Mucosa of stomach (tissue), 1 donor: ENCODE measurements around the gene CEP112.
"Not testable (repeated sequence)": the region's sequence is repeated elsewhere in the genome, so short reads cannot be mapped to it uniquely, and the experiment has no call there.

Experiments
- H3K27me3 ChIP-seq: one replicate; pipeline ENCODE4 v1.7.0; 2013; ENCODE audit warnings: mild to moderate bottlenecking, low read length; ENCODE audit not compliant: control insufficient read depth, insufficient read depth
- H3K36me3 ChIP-seq: one replicate; pipeline ENCODE4 v1.7.0; 2013; ENCODE audit warnings: low read length; ENCODE audit not compliant: control insufficient read depth, insufficient read depth
- H3K4me1 ChIP-seq: one replicate; pipeline ENCODE4 v1.7.0; 2013; ENCODE audit warnings: mild to moderate bottlenecking, low read length; ENCODE audit not compliant: control insufficient read depth, insufficient read depth
- H3K4me3 ChIP-seq: one replicate; pipeline ENCODE4 v1.7.0; 2013; ENCODE audit warnings: low read length
- H3K9ac ChIP-seq: one replicate; pipeline ENCODE4 v1.7.0; 2013; ENCODE audit warnings: mild to moderate bottlenecking, low read length, moderate library complexity
- H3K9me3 ChIP-seq: one replicate; pipeline ENCODE4 v1.7.0; 2013; ENCODE audit warnings: mild to moderate bottlenecking, low read length, moderate library complexity; ENCODE audit not compliant: control insufficient read depth
- donor health status: Pancreatic carcinoma.

Gene CEP112

DNA sequence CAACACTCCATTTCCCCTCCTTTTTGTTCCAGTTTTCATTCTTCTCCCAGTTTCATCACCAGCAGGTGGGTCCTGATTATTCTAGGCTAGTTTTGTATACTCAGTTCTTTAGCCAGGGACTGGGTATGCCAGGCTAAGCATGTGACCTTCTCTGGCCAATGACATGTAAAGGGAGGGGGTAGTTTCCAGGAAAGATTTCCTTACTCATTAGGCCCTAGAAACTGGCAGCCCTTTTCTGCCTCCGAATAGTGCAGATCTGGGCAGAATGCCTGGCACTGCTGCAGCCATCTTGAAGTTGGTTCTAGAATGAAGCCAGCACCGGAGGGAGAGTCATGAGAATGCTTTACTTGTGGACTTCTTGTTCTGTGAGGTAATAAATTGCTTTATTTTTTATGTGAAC lies 503.6 kb downstream of the CEP112 start:
- Histone ChIP-seq H3K4me3 (no peak overlapping the region), H3K9me3 (no peaks in the 10 kb centered on the region), H3K9ac (no peak overlapping the region), H3K36me3 (no peaks in the 10 kb centered on the region), H3K27me3 (no peaks in the 10 kb centered on the region), H3K4me1 (peaks cover 6% of the 10 kb centered on the region)

- no peak overlapping the region for H3K4me3 ChIP-seq
- H3K9ac ChIP-seq, result no peak overlapping the region
- no peaks in the 10 kb centered on the region for H3K27me3 ChIP-seq
- H3K9me3 ChIP-seq, result no peaks in the 10 kb centered on the region
- no peaks in the 10 kb centered on the region for H3K36me3 ChIP-seq
- H3K4me1 ChIP-seq, result peaks cover 6% of the 10 kb centered on the region
Measured at GRCh38 chr17:65685110-65685509, 506.8 kb downstream of the CEP112 start.

- Histone ChIP-seq H3K9me3 (no peaks in the 10 kb centered on the region), H3K36me3 (no peaks in the 10 kb centered on the region)
Measured at GRCh38 chr17:65684631-65685030, 507.3 kb downstream of the CEP112 start.

DNA sequence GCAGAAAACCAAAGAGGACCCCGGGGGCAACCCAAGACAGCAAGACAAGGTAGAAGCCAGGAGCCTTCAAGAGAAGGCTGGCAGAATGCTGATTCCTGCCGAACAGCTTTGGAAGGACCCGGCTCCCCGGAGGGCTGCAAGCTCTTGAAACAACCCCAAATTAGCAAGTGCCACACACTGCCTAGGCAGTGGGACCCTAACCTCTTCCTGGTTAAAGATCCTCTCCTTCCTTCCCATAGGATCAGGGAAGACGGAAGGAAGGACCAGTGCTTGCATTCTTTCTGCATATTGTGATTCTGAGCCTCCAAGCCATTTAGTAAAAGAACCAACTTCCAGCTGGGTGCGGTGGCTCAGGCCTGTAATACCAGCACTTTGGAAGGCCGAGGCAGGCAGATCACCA lies 508.5 kb downstream of the CEP112 start:
- H3K9ac ChIP-seq, result no peak overlapping the region
- H3K4me1 ChIP-seq, result peaks cover 6% of the 10 kb centered on the region
- no peaks in the 10 kb centered on the region for H3K36me3 ChIP-seq
- no peaks in the 10 kb centered on the region for H3K27me3 ChIP-seq
- H3K9me3 ChIP-seq, result no peaks in the 10 kb centered on the region
- no peak overlapping the region for H3K4me3 ChIP-seq

More at GRCh38 chr17:65684631-65685030, 507.3 kb downstream of the CEP112 start:
- Histone ChIP-seq H3K27me3 (no peaks in the 10 kb centered on the region), H3K9ac (no peak overlapping the region), H3K4me3 (no peak overlapping the region), H3K4me1 (peaks cover 6% of the 10 kb centered on the region)

- not testable (repeated sequence) for H3K27me3 ChIP-seq, H3K9ac ChIP-seq, H3K4me1 ChIP-seq, H3K9me3 ChIP-seq, H3K36me3 ChIP-seq, H3K4me3 ChIP-seq
Measured at GRCh38 chr17:65681763-65682162, 510.2 kb downstream of the CEP112 start.

DNA sequence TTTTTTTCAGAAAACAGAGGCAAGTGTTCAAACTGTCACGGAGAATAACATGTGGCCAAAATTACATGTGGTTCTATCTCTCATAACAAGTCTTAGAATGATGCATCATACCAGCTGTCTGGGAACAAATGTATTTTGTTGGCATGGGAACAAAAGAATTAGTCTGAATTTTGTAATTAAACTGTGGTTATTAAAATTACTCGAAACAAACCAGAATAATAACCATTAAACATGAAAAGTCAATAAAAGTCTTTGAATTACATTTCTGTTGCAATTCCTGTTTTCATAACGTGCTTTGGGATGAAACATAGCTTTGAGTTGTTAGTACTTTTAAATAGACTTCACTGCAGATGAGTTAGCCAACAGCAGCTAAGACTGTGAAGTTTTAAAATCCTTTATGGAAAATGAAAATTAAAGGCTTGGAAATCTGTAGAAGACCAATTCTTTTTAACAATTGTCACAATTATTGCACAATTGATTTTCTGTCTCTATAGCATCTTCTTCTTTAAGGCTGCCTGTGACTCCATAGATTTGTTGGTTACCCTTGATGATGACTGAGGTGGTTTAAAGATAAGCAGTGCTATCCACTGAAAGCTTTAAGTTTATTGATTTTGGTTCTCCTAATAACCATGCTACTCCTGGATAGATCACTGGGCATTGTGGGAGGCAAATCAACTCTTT lies 512.6 kb downstream of the CEP112 start:
- Histone ChIP-seq H3K4me1 (no peaks in the 10 kb centered on the region), H3K27me3 (no peaks in the 10 kb centered on the region), H3K9ac (no peak overlapping the region)

GRCh38 chr17:65678546-65678945 lies 513.4 kb downstream of the CEP112 start:
- Histone ChIP-seq H3K4me3 (no peak overlapping the region), H3K9me3 (no peaks in the 10 kb centered on the region), H3K27me3 (no peaks in the 10 kb centered on the region), H3K36me3 (no peaks in the 10 kb centered on the region), H3K9ac (no peak overlapping the region), H3K4me1 (no peaks in the 10 kb centered on the region)

More for the DNA sequence above, 512.6 kb downstream of the CEP112 start:
- no peaks in the 10 kb centered on the region for H3K9me3 ChIP-seq
- no peak overlapping the region for H3K4me3 ChIP-seq
- H3K36me3 ChIP-seq, result no peaks in the 10 kb centered on the region

GRCh38 chr17:65677932-65678331 lies 514.0 kb downstream of the CEP112 start:
- H3K27me3 ChIP-seq, result no peaks in the 10 kb centered on the region
- H3K4me3 ChIP-seq, result no peak overlapping the region
- no peaks in the 10 kb centered on the region for H3K36me3 ChIP-seq
- H3K9me3 ChIP-seq, result no peaks in the 10 kb centered on the region
- H3K4me1 ChIP-seq, result no peaks in the 10 kb centered on the region
- no peak overlapping the region for H3K9ac ChIP-seq

GRCh38 chr17:65674246-65675045 lies 517.5 kb downstream of the CEP112 start:
- Histone ChIP-seq H3K4me3 (no peak overlapping the region), H3K9me3 (no peaks in the 10 kb centered on the region), H3K9ac (no peak overlapping the region), H3K4me1 (no peaks in the 10 kb centered on the region), H3K27me3 (no peaks in the 10 kb centered on the region), H3K36me3 (no peaks in the 10 kb centered on the region)

GRCh38 chr17:65670667-65671371 lies 521.1 kb downstream of the CEP112 start:
- H3K27me3 ChIP-seq, result no peaks in the 10 kb centered on the region
- H3K9me3 ChIP-seq, result no peaks in the 10 kb centered on the region
- H3K9ac ChIP-seq, result no peak overlapping the region
- H3K4me3 ChIP-seq, result no peak overlapping the region
- no peaks in the 10 kb centered on the region for H3K36me3 ChIP-seq
- peaks cover 3% of the 10 kb centered on the region for H3K4me1 ChIP-seq

DNA sequence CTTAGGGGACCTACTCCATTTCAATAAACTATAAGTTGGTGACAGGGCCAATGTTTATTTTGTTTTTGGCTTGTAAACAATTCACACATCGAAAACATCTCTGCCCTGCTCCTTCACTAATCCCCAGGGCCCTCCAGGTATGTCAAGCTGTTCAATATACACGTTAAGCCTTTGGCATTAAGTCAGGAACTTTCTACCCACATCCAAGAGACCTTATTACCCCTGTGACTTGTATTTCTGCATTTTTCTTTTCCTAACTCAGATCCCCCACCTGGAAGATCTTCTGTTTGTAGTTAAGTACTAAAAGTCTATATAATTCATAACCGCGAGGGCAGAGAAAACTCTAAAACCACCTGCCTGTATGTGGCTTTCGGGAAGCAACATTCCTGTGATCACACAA lies 523.7 kb downstream of the CEP112 start:
- Histone ChIP-seq H3K9me3 (no peaks in the 10 kb centered on the region), H3K4me3 (no peak overlapping the region), H3K36me3 (no peaks in the 10 kb centered on the region), H3K4me1 (peaks cover 6% of the 10 kb centered on the region), H3K27me3 (no peaks in the 10 kb centered on the region), H3K9ac (no peak overlapping the region)

DNA sequence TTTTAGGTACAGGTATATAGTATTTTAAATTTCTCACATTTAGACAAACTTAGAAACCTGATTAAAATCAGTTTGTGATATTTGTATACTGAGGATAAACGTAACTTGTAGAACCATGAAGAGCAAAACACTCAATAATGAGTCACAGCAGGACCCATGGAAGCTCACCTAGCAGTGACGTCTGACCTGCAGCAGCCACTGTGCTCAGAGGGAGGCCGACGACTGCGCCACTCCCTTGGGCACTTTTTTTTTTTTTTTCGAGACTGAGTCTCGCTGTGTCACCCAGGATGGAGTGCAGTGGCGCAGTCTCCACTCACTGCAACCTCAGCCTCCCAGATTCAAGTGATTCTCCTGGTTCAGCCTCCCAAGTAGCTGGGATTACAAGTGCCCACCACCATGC lies 524.3 kb downstream of the CEP112 start:
- H3K9ac ChIP-seq, result no peak overlapping the region
- H3K4me1 ChIP-seq, result peaks cover 6% of the 10 kb centered on the region
- no peak overlapping the region for H3K4me3 ChIP-seq
- H3K36me3 ChIP-seq, result no peaks in the 10 kb centered on the region
- H3K9me3 ChIP-seq, result no peaks in the 10 kb centered on the region
- no peaks in the 10 kb centered on the region for H3K27me3 ChIP-seq
